ENCODE measurements around the gene GPBP1L1.
"Not testable (repeated sequence)": the region's sequence is repeated elsewhere in the genome, so short reads cannot be mapped to it uniquely, and the experiment has no call there.

The GPBP1L1 gene

GRCh38 chr1:45612941-45613579, 73.3 kb downstream of the GPBP1L1 start:
- DNase-seq (ENCODE audit: low read depth in 2 of 2) = no peak
- no peak overlapping the region for H3K4me3 ChIP-seq (replicated peaks in 1 of 2; ENCODE audit: low read depth in 2 of 2, low read length in 2 of 2)
- no peak for TF ChIP-seq CTCF (IDR thresholded peaks at IDR 0.05; ENCODE audit: low read depth, low read length)

- H3K4me3 ChIP-seq (replicated peaks in 1 of 2; ENCODE audit: low read depth in 2 of 2, low read length in 2 of 2) = no peak overlapping the region
- DNase-seq (ENCODE audit: low read depth in 2 of 2) = no peak
- no peak for TF ChIP-seq CTCF (IDR thresholded peaks at IDR 0.05; ENCODE audit: low read depth, low read length)
Measured at GRCh38 chr1:45610589-45611226, 75.6 kb downstream of the GPBP1L1 start.

GRCh38 chr1:45608175-45609156, 77.9 kb downstream of the GPBP1L1 start:
- H3K4me3 ChIP-seq (replicated peaks in 1 of 2; ENCODE audit: low read depth in 2 of 2, low read length in 2 of 2) = no peak overlapping the region
- peak in 1 of 2 donors; percentile 9 for DNase-seq (ENCODE audit: low read depth in 2 of 2)

GRCh38 chr1:45607404-45608074, 78.8 kb downstream of the GPBP1L1 start:
- H3K4me3 ChIP-seq (replicated peaks in 1 of 2; ENCODE audit: low read depth in 2 of 2, low read length in 2 of 2) = no peak overlapping the region
- DNase-seq (ENCODE audit: low read depth in 2 of 2) = no peak
- TF ChIP-seq CTCF (IDR thresholded peaks at IDR 0.05; ENCODE audit: low read depth, low read length) = no peak

More at GRCh38 chr1:45608175-45609156, 77.9 kb downstream of the GPBP1L1 start:
- no peak for TF ChIP-seq CTCF (IDR thresholded peaks at IDR 0.05; ENCODE audit: low read depth, low read length)

GRCh38 chr1:45604239-45604638, 82.1 kb downstream of the GPBP1L1 start:
- no peak for DNase-seq (ENCODE audit: low read depth in 2 of 2)

GRCh38 chr1:45596765-45597164, 89.6 kb downstream of the GPBP1L1 start:
- not testable (repeated sequence) for DNase-seq (ENCODE audit: low read depth in 2 of 2); H3K4me3 ChIP-seq (replicated peaks in 1 of 2; ENCODE audit: low read depth in 2 of 2, low read length in 2 of 2)

More at GRCh38 chr1:45604239-45604638, 82.1 kb downstream of the GPBP1L1 start:
- no peak overlapping the region for H3K4me3 ChIP-seq (replicated peaks in 1 of 2; ENCODE audit: low read depth in 2 of 2, low read length in 2 of 2)
- TF ChIP-seq CTCF (IDR thresholded peaks at IDR 0.05; ENCODE audit: low read depth, low read length) = no peak

Data from cardiac fibroblast (primary cell).